Measurements from ENCODE around the gene CDT1.

DNA sequence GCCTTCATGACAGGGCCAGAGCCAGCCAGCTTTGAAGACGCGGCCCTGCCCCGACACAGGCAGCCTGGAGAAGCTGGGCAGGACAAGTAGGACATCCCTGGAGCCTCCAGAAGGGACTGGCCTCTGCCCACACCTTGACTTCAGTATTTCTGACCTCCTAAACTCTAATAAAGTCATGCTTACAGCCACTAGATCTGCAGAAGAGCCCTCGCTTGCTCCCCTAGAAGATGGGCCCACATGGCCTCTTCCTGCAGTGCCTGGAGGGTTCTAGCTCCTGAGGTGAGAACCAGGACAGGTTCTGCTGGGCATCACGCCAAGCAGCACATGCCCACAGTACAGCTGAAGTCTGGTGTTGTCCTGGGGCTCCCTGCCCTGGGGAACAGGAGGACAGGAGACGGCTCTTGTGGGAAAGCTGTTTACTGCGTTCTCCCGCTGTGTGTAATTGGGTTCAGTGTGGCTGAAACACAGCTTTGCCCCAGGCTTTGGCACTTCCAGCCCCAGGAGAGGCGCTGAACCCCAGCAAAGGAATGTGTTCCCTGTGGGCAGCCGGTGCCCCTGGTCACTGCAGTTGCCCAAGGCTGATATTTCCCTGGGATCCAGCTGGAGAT, 5.6 kb downstream of the CDT1 start:
- TF ChIP-seq, protein P1, sequence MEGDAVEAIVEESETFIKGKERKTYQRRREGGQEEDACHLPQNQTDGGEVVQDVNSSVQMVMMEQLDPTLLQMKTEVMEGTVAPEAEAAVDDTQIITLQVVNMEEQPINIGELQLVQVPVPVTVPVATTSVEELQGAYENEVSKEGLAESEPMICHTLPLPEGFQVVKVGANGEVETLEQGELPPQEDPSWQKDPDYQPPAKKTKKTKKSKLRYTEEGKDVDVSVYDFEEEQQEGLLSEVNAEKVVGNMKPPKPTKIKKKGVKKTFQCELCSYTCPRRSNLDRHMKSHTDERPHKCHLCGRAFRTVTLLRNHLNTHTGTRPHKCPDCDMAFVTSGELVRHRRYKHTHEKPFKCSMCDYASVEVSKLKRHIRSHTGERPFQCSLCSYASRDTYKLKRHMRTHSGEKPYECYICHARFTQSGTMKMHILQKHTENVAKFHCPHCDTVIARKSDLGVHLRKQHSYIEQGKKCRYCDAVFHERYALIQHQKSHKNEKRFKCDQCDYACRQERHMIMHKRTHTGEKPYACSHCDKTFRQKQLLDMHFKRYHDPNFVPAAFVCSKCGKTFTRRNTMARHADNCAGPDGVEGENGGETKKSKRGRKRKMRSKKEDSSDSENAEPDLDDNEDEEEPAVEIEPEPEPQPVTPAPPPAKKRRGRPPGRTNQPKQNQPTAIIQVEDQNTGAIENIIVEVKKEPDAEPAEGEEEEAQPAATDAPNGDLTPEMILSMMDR (IDR thresholded peaks at IDR 0.05) = no peak
- TF ChIP-seq POLR2A (IDR thresholded peaks at IDR 0.05) (no peak), POLR2AphosphoS5 (IDR thresholded peaks at IDR 0.05) (no peak)
